Measurements from ENCODE around the gene MEIS1. TPM values are rescaled to one million over a fixed set of nuclear protein-coding genes. Genes with fewer than 3 reads are reported as not detected.
"Not testable (repeated sequence)": the region's sequence is repeated elsewhere in the genome, so short reads cannot be mapped to it uniquely, and the experiment has no call there.

The MEIS1 gene
- total RNA-seq, 1 donor from 2014 or later, result 41.7 TPM

DNA sequence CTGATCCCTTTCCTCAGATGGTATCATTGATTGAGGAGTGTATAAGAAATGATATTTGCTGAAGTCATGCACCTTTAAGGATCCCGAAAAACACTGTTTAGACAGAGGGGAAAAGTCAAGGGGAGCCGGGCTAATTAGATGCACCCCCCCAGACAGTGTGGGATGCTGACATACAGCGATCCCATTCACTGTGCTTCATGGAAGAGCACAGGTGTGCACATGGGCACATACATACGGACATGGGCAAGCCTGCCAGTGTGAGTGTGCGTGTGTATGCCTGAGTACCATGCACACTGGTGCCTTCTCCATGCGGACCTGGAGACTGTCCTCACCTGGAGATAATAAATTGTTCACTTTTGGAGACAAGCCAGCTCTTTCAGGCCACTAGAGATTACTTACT, 22.6 kb downstream of the MEIS1 start:
- no peak for DNase-seq
- intact Hi-C loops (cut with DNase I), result no loop called here
- no peak for ATAC-seq (ENCODE audit: poor library complexity)

- intact Hi-C loops (cut with DNase I), result no loop called here
- no peak for DNase-seq
- ATAC-seq (ENCODE audit: poor library complexity), result no peak
Measured at GRCh38 chr2:66460031-66460430, 25.1 kb downstream of the MEIS1 start.

DNA sequence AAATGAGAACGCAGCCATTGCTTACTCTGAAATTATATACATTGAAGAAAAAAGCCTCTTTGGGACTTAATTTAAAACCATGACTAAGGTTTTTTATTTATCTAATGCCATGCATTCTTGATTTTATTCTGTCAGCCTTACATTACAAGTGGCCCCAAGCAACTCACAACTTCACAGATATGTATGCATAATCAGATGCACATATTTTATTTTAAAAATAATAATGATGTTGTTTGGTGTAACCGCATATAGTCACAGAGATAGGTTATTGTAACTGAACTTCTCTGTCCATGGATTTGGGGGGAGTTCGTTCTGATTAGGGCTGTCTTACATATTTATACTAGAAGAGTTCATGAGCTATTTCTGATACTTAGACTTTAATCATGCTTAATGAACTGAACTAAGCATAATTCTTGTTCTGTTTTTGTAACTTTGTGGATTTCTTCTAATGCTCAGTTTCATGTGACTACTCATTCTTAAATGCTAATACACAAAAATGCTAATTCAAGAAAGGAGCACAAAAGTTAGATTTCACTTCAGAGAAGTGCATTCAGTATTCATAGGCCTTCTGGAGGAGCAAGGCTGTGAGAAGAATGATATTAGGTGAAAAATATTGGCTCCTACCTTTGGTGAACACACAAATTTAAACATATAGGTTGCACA, 26.2 kb downstream of the MEIS1 start:
- no peak for DNase-seq
- intact Hi-C loops (cut with DNase I), result no loop called here
- no peak for ATAC-seq (ENCODE audit: poor library complexity)

DNA sequence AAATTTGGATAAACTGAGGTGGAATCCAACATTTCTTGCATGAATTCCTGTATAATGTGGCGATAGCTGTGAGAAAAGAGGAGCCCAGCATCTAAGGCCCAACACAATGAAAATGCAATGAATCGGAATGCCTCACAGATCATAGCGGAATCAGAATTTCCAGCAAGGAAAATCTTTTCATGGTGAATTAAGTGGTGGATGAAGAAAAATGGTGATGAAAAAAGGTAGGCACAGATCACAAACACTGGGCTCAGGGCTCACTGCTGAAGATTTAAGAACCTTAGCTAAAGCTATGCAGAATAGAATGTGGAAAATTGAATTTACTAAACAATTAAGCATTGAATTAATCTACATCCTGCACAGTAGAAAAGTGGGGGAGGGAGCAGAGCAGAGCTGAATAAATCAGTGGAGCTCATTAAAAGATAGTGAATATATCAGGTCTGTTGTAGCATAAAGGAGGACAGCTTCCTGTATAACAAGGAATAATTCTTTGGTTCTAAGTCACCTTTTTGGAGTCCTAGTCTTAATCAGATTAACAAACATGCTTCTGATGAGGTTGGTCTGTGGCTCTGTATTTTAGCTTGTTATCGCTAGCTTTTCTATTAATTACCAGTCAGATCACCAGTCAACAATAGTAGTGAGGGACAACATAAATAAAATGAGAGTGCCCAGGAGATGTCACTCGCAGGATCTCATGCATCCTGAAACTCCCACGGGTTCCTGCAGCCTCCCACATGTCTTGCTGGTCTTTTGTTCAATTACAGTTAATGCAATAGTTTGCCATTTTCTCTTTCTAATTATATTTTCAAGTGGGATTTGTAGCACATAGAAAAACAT, 27.0 kb downstream of the MEIS1 start:
- ATAC-seq (ENCODE audit: poor library complexity) (no peak), DNase-seq (no peak)
- intact Hi-C loops (cut with DNase I), result no loop called here

DNA sequence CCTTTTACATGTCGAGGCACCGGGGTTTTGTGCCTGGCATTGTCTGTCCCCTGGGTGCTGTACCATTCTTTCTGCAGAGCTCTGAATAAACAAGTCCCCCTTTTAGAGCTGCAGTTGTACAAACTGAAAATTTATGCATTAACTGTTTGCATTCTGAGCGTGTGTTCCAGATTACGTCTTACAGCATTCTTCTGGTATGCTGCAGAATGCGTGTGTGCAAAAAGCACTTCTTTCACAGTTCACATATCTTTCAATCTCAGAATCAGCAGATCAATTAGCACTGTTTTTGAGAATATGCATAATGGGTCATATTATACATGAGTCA, 27.5 kb downstream of the MEIS1 start:
- DNase-seq, result no peak
- intact Hi-C loops (cut with DNase I), result no loop called here
- no peak for ATAC-seq (ENCODE audit: poor library complexity)

- intact Hi-C loops (cut with DNase I), result no loop called here
- DNase-seq, result no peak
- ATAC-seq (ENCODE audit: poor library complexity), result no peak
Measured at GRCh38 chr2:66463206-66463755, 28.4 kb downstream of the MEIS1 start.

- DNase-seq, result no peak
- intact Hi-C loops (cut with DNase I), result no loop called here
Measured at GRCh38 chr2:66464930-66465637, 30.2 kb downstream of the MEIS1 start.

GRCh38 chr2:66466433-66466832, 31.5 kb downstream of the MEIS1 start:
- intact Hi-C loops (cut with DNase I), result no loop called here
- ATAC-seq (ENCODE audit: poor library complexity) (no peak), DNase-seq (no peak)

More at GRCh38 chr2:66464930-66465637, 30.2 kb downstream of the MEIS1 start:
- ATAC-seq (ENCODE audit: poor library complexity), result no peak

- intact Hi-C loops (cut with DNase I), result no loop called here
- no peak for DNase-seq
- ATAC-seq (ENCODE audit: poor library complexity), result no peak
Measured at GRCh38 chr2:66467718-66468117, 32.8 kb downstream of the MEIS1 start.

DNA sequence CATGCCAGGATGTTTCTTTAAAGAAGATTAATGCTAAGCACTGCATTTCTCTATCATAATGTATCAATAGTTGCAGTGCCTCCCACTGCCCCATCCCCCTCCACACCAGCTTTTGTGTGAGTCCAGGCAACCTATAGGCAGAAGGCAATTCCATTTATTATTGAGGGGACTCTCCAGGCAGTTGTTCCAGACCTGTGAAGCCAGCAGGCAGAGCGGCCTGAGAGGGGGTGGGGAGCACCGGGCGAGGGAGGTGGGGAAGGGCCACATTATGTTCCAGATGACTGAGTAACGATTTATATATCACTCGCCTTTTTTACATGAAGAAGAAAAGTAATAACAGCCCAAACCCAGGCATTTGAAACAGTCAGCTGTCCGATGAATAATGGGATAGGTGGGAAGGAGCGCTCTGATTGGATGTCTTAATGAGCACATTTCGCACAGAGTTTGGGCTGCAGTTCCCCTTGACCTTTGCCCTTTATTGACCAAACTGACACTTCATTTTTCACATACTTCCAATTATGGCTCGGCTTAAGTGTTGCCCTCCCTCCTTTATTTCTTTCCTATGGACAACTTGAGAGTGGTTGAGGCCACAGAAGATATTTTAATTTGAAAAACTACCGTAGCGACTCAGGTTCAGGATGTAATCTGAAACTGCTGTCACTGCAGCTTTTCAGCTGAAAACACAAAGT, 34.4 kb downstream of the MEIS1 start:
- ATAC-seq (ENCODE audit: poor library complexity) (no peak), DNase-seq (no peak)
- intact Hi-C loops (cut with DNase I), result no loop called here

- no peak for ATAC-seq (ENCODE audit: poor library complexity)
- DNase-seq, result no peak
- intact Hi-C loops (cut with DNase I), result no loop called here
Measured at GRCh38 chr2:66470199-66470598, 35.3 kb downstream of the MEIS1 start.

- DNase-seq, result no peak
- ATAC-seq (ENCODE audit: poor library complexity), result no peak
Measured at GRCh38 chr2:66472225-66472843, 37.4 kb downstream of the MEIS1 start.

DNA sequence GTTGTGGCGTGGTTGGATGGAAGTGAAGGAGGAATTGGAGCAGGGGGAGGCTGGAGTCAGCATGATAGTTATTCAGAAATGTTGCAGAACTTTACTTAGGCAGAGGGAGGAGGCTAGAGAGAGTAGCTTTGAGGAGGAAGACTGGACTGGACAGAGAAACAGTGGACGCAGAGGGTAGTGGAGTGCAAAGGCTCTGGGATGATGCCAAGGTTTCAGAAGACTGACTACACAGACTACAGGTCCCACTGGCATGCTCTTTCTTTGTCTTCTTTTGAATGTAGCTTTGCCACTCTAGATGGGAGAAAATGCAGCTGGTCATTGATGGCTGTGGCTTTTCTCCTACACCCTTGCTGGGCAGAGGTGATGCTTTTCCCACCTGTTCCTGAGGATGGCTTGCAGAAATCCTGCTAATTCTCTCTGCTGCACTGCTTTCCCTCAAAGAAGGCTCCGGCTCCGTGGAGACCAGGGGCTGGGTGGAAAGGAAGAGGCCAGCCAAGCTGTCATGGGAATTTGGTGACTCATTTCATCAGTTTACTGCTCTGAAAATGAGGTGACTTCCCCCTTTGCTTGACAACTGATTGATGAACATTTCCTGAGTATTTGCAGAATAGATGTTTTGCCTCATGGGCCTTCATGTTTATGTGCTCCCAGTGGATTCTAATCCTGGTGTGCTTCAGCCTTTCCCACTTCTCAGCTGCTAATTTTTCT, 42.4 kb downstream of the MEIS1 start:
- intact Hi-C loops (cut with DNase I), result no loop called here
- ATAC-seq (ENCODE audit: poor library complexity), result no peak
- no peak for DNase-seq

More at GRCh38 chr2:66472225-66472843, 37.4 kb downstream of the MEIS1 start:
- intact Hi-C loops (cut with DNase I), result no loop called here

DNA sequence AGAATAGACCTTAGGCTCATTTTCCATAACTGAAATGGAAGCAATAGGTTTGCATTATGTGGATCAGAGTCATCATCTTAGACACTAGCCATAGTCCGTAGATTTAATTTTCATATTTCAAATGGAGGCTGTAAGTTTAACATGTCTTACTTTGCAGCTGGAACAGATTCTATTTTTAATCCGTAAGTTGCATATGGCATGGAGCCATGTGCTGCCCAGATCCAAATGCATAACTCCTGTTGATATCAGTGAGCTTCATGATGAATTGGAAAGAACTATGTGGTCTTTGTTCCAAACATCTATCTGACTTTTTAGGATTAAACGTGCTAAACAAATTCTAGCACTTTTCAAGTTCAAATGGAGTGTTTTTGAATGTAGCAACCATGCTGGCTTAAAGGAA, 43.4 kb downstream of the MEIS1 start:
- intact Hi-C loops (cut with DNase I), result no loop called here
- DNase-seq (no peak), ATAC-seq (ENCODE audit: poor library complexity) (peak; percentile 43)

GRCh38 chr2:66478731-66479316, 43.9 kb downstream of the MEIS1 start:
- intact Hi-C loops (cut with DNase I), result no loop called here
- DNase-seq (no peak), ATAC-seq (ENCODE audit: poor library complexity) (peak; percentile 77)

DNA sequence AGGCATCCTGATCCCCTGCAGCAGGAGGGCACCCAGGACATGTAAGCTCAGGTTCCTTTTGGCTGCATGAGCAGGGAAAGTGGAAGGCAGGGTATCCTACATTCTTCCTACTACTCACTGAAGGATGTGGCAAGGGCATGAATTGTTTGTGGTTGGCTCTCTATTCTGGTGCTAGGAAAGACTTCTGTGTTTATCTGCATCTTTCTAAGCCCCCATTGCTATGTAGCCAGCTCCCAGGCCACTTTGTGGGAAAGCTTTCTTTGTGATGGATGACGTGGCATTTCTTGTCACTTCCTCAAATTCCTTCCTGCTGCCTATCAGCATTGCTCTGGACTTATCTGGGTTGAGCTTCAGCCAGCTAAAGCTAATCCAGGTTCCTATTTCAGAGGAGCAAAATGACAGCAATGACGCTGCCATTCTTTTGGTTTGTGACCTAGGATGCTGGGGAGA, 46.2 kb downstream of the MEIS1 start:
- DNase-seq, result no peak
- intact Hi-C loops (cut with DNase I), result no loop called here
- ATAC-seq (ENCODE audit: poor library complexity), result peak; percentile 73

DNA sequence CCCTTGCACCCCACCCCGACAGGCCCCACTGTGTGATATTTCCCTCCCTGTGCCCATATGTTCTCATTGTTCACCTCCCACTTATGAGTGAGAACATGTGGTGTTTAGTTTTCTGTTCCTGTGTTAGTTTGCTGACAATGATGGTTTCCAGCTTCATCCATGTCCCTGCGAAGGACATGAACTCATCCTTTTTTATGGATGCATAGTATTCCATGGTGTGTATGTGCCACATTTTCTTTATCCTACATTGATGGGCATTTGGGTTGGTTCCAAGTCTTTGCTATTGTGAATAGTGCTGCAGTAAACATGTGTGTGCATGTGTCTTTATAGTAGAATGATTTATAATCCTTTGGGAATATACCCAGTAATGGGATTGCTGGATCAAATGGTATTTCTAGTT, 50.3 kb downstream of the MEIS1 start:
- ATAC-seq (ENCODE audit: poor library complexity); DNase-seq; intact Hi-C loops (cut with DNase I): not testable (repeated sequence)
